ENCODE data around the gene GRAMD1A.

DNA sequence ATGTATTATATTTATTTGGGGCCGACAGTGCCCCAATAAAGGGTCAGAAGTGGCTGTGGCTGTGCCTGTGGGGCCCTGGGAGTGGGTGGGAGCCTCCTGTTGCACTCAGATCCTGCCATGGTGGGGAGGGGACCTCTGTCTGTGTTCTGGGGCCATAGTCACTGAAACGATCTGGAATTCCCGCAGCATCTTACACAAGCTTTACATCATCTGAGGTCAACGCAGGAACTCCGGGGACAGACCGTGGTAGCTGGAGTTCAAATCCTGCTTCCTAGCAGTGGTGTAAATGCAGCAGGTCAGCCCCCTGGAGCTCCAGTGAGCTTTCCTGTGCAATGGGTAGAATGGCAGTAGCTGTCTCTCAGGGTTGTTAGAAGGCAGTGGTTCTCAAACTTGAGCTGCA is 26.3 kb downstream of the GRAMD1A start:
- no peak for TF ChIP-seq POLR2A (IDR thresholded peaks at IDR 0.05)
- TF ChIP-seq, protein P1, sequence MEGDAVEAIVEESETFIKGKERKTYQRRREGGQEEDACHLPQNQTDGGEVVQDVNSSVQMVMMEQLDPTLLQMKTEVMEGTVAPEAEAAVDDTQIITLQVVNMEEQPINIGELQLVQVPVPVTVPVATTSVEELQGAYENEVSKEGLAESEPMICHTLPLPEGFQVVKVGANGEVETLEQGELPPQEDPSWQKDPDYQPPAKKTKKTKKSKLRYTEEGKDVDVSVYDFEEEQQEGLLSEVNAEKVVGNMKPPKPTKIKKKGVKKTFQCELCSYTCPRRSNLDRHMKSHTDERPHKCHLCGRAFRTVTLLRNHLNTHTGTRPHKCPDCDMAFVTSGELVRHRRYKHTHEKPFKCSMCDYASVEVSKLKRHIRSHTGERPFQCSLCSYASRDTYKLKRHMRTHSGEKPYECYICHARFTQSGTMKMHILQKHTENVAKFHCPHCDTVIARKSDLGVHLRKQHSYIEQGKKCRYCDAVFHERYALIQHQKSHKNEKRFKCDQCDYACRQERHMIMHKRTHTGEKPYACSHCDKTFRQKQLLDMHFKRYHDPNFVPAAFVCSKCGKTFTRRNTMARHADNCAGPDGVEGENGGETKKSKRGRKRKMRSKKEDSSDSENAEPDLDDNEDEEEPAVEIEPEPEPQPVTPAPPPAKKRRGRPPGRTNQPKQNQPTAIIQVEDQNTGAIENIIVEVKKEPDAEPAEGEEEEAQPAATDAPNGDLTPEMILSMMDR (IDR thresholded peaks at IDR 0.05): no peak

All from breast epithelium (tissue), 3 donors.